ENCODE data around the gene GRIK4.

The GRIK4 gene

GRCh38 chr11:120956710-120957495 lies 445.4 kb downstream of the GRIK4 start:
- DNase-seq (ENCODE audit: low read depth), result no peak

- no peak for DNase-seq (ENCODE audit: low read depth)
Measured at GRCh38 chr11:120958185-120958584, 446.6 kb downstream of the GRIK4 start.

- no peak for DNase-seq (ENCODE audit: low read depth)
Measured at GRCh38 chr11:120959189-120959588, 447.6 kb downstream of the GRIK4 start.

GRCh38 chr11:120964857-120965256 lies 453.3 kb downstream of the GRIK4 start:
- no peak for DNase-seq (ENCODE audit: low read depth)

- no peak for DNase-seq (ENCODE audit: low read depth)
Measured at GRCh38 chr11:120966840-120967239, 455.3 kb downstream of the GRIK4 start.

GRCh38 chr11:120969993-120970392 lies 458.4 kb downstream of the GRIK4 start:
- DNase-seq (ENCODE audit: low read depth), result no peak

GRCh38 chr11:120971825-120972224 lies 460.3 kb downstream of the GRIK4 start:
- no peak for DNase-seq (ENCODE audit: low read depth)

GRCh38 chr11:120972621-120973020 lies 461.1 kb downstream of the GRIK4 start:
- no peak for DNase-seq (ENCODE audit: low read depth)

GRCh38 chr11:120973501-120973900 lies 462.0 kb downstream of the GRIK4 start:
- no peak for DNase-seq (ENCODE audit: low read depth)

- DNase-seq (ENCODE audit: low read depth), result no peak
Measured at GRCh38 chr11:120974466-120974865, 462.9 kb downstream of the GRIK4 start.

GRCh38 chr11:120974965-120975364 lies 463.4 kb downstream of the GRIK4 start:
- DNase-seq (ENCODE audit: low read depth), result no peak

- DNase-seq (ENCODE audit: low read depth), result no peak
Measured at GRCh38 chr11:120977266-120978137, 466.0 kb downstream of the GRIK4 start.

GRCh38 chr11:120978701-120979100 lies 467.2 kb downstream of the GRIK4 start:
- no peak for DNase-seq (ENCODE audit: low read depth)

GRCh38 chr11:120985718-120986569 lies 474.4 kb downstream of the GRIK4 start:
- DNase-seq (ENCODE audit: low read depth), result no peak

GRCh38 chr11:120988603-120989002 lies 477.1 kb downstream of the GRIK4 start:
- no peak for DNase-seq (ENCODE audit: low read depth)

GRCh38 chr11:120991830-120992686 lies 480.5 kb downstream of the GRIK4 start:
- no peak for DNase-seq (ENCODE audit: low read depth)

- no peak for DNase-seq (ENCODE audit: low read depth)
Measured at GRCh38 chr11:120994091-120994859, 482.7 kb downstream of the GRIK4 start.

- no peak for DNase-seq (ENCODE audit: low read depth)
Measured at GRCh38 chr11:120995184-120995583, 483.6 kb downstream of the GRIK4 start.

- DNase-seq (ENCODE audit: low read depth), result no peak
Measured at GRCh38 chr11:120996973-120997372, 485.4 kb downstream of the GRIK4 start.

- no peak for DNase-seq (ENCODE audit: low read depth)
Measured at GRCh38 chr11:120998581-120998980, 487.0 kb downstream of the GRIK4 start.

Measured in stimulated activated CD8-positive, alpha-beta memory T cell treated with anti-CD3 and anti-CD28 coated beads, Interleukin-15, amount 100 ng/mL, for 1 hour (primary cell).